Nephron (organoid): ENCODE measurements around the gene CSH2.
"Not testable (repeated sequence)": the region's sequence is repeated elsewhere in the genome, so short reads cannot be mapped to it uniquely, and the experiment has no call there.

ENCODE experiments used
- H3K27ac Mint-ChIP-seq, 3 experiments: 2 replicates each; pipeline ENCODE4 v1.8.0; 2020; ENCODE audit warnings: mixed read lengths in 3 of 3, mild to moderate bottlenecking in 2 of 3, moderate library complexity in 1 of 3
- H3K27me3 Mint-ChIP-seq: 2 replicates; pipeline ENCODE4 v1.8.0; 2021; ENCODE audit warnings: low read depth, mild to moderate bottlenecking, moderate library complexity, mixed read lengths
- H3K36me3 Mint-ChIP-seq: 2 replicates; pipeline ENCODE4 v1.8.0; 2020; ENCODE audit warnings: low read depth, mixed read lengths
- H3K4me1 Mint-ChIP-seq: 2 replicates; pipeline ENCODE4 v1.8.0; 2020; ENCODE audit warnings: mixed read lengths
- H3K4me3 Mint-ChIP-seq, 3 experiments: 2 replicates each; pipeline ENCODE4 v1.8.0; 2020; ENCODE audit warnings: mild to moderate bottlenecking in 3 of 3, mixed read lengths in 3 of 3, moderate library complexity in 2 of 3
- H3K9me3 Mint-ChIP-seq: 2 replicates; pipeline ENCODE4 v1.8.0; 2020; ENCODE audit warnings: mixed read lengths
- TF ChIP-seq, protein P1 (sequence below), 3 experiments: fragments of 200-600 bp; sonication (generic); IDR thresholded peaks; one replicate each; pipeline ENCODE4 v1.5.0; 2021; ENCODE audit warnings: antibody characterized with exemption in 3 of 3; ENCODE audit not compliant: unreplicated experiment in 3 of 3

The CSH2 gene

DNA sequence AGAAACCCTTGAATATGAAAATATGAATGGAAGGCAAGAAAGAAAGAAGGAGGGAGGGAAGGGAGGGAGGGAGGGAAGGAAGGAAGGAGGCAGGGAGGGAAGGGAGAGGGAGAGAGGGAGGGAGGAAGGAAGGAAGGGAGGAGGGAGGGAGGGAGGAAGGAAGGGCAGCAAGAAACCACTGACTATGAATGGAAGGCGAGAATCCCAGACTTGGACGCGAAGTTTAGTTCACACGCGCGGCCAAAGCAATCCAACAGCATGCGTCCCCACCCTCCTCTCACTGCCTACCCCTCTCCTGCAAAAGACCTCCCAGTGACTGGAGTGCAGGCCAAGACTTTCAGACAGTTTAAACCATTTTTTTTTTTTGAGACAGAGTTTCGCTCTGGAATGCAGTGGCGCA lies 23.1 kb downstream of the CSH2 start:
- Mint-ChIP-seq H3K4me3 (no peak overlapping the region), H3K9me3 (peaks cover 4% of the 10 kb centered on the region), H3K27ac (no peak overlapping the region), H3K36me3 (no peaks in the 10 kb centered on the region), H3K4me1 (peaks cover 5% of the 10 kb centered on the region), H3K27me3 (peaks cover 14% of the 10 kb centered on the region)
- TF ChIP-seq, protein P1, sequence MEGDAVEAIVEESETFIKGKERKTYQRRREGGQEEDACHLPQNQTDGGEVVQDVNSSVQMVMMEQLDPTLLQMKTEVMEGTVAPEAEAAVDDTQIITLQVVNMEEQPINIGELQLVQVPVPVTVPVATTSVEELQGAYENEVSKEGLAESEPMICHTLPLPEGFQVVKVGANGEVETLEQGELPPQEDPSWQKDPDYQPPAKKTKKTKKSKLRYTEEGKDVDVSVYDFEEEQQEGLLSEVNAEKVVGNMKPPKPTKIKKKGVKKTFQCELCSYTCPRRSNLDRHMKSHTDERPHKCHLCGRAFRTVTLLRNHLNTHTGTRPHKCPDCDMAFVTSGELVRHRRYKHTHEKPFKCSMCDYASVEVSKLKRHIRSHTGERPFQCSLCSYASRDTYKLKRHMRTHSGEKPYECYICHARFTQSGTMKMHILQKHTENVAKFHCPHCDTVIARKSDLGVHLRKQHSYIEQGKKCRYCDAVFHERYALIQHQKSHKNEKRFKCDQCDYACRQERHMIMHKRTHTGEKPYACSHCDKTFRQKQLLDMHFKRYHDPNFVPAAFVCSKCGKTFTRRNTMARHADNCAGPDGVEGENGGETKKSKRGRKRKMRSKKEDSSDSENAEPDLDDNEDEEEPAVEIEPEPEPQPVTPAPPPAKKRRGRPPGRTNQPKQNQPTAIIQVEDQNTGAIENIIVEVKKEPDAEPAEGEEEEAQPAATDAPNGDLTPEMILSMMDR (IDR thresholded peaks at IDR 0.05; ENCODE audit: unreplicated experiment in 3 of 3) = no peak

DNA sequence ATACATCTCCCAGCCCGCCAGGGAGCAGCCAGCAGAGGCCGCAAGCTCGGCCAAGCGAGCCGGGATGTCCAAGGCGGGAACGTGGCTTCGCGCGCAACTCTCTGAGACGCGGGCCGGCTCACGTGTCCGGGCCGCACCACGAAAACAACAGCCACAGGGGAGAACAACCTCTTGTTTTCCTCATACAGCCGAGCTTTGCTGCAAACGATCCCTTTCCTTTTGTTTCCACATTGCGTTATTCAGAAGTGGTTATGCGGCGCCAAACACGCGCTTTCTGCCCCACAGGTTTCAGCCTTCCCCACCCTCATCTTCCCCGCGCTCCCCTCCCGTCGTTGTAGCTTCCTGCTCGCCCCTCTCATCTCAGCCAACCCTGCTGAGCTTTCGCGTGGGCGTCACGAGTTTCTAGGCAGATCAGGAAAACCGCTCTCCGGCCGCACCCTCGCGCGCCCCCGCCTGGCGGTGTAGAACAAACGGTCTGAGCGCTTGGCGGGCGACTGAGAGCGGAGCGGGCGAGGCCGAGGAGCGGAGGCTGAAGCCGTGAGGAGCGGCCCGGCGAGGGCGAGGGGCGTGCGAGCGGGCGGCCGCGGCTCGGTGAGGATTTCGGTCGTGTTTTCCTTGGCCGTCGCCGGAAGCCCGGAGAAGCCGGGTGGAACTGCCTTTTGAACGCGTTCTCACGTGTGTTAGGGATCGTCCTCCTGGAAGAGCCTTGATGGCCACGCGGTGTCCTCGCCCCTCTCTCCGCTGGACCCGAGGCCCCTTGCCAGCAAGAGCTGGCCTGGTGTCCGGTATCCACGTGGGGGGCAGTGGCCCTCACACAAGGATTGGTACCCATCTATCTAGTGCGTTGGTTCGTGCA lies 24.4 kb downstream of the CSH2 start:
- no peaks in the 10 kb centered on the region for H3K36me3 Mint-ChIP-seq

DNA sequence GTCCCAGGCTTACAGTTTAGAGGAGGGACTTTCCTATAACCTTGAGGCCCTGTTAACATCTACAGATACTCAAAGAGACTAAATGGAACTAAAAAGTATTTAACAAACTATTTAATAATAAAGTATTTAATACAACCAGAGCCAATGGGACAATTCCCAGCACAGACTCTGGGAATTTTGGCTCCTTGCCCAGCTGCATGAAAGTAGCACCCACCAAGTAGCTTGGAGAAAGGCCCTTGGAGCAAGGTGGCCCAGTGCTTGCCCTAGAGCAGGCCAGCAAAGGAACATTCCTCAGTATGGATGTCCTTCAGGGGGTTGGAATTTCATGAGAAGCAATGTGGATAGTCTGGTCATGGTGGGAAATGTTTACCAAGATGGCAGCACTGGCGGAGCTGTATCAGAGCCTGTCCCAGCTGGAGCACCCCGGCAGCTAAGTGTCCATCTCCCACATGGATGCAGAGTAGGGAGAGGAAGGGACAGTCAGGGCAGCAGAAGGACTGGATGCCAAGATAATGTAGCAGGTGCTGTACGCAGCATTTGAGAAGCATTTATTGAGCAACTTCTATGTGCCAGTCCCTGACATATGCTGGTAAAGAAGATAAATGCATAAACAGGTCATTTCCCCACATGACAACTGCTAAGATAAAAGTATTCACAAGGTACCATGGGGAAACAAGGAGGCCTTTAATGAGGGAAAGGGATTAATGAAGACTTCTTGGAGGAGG lies 25.8 kb downstream of the CSH2 start:
- H3K27ac Mint-ChIP-seq = peak overlapping the region in 2 of 3 experiments; percentile 34 to 74
- H3K9me3 Mint-ChIP-seq = peaks cover 4% of the 10 kb centered on the region
- H3K36me3 Mint-ChIP-seq = no peaks in the 10 kb centered on the region
- peak overlapping the region; percentile 23 to 61 (median 26) for H3K4me3 Mint-ChIP-seq
- H3K27me3 Mint-ChIP-seq = peaks cover 4% of the 10 kb centered on the region
- H3K4me1 Mint-ChIP-seq = peaks cover 14% of the 10 kb centered on the region
- TF ChIP-seq, protein P1 (IDR thresholded peaks at IDR 0.05; ENCODE audit: unreplicated experiment in 3 of 3) = no peak

More for the DNA sequence above, 24.4 kb downstream of the CSH2 start:
- H3K27ac Mint-ChIP-seq = peak overlapping the region; percentile 79 to 92 (median 82)
- H3K27me3 Mint-ChIP-seq = peaks cover 4% of the 10 kb centered on the region
- H3K9me3 Mint-ChIP-seq = peaks cover 4% of the 10 kb centered on the region
- peak overlapping the region; percentile 69 to 84 (median 73) for H3K4me3 Mint-ChIP-seq
- peaks cover 9% of the 10 kb centered on the region for H3K4me1 Mint-ChIP-seq
- TF ChIP-seq, protein P1 (IDR thresholded peaks at IDR 0.05; ENCODE audit: unreplicated experiment in 3 of 3) = peak; percentile 51 to 70 (median 52)

DNA sequence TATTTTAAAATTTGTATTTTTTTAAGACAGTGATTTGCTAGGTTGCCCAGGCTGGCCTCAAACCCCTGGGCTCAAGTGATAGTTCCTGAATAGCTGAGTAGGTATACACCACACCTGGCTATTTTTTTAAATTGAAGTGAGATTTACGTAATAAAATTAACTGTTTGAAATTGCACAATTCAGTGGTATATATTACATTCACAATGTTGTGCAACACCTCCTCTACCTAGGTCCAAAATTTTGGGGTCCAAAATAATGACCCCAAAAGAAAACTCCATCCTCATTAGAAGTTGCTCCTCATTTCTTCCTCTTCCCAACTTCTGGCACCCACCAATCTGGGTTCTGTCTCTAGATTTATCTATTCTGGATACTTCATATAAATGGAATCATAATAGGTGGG lies 28.0 kb downstream of the CSH2 start:
- Mint-ChIP-seq H3K4me3 (peak overlapping the region; percentile 7 to 21 (median 11)), H3K36me3 (no peaks in the 10 kb centered on the region), H3K27me3 (peaks cover 4% of the 10 kb centered on the region), H3K4me1 (peaks cover 24% of the 10 kb centered on the region), H3K27ac (peak overlapping the region in 1 of 3 experiments; percentile 26), H3K9me3 (peaks cover 4% of the 10 kb centered on the region)
- TF ChIP-seq, protein P1 (IDR thresholded peaks at IDR 0.05; ENCODE audit: unreplicated experiment in 3 of 3) = no peak

DNA sequence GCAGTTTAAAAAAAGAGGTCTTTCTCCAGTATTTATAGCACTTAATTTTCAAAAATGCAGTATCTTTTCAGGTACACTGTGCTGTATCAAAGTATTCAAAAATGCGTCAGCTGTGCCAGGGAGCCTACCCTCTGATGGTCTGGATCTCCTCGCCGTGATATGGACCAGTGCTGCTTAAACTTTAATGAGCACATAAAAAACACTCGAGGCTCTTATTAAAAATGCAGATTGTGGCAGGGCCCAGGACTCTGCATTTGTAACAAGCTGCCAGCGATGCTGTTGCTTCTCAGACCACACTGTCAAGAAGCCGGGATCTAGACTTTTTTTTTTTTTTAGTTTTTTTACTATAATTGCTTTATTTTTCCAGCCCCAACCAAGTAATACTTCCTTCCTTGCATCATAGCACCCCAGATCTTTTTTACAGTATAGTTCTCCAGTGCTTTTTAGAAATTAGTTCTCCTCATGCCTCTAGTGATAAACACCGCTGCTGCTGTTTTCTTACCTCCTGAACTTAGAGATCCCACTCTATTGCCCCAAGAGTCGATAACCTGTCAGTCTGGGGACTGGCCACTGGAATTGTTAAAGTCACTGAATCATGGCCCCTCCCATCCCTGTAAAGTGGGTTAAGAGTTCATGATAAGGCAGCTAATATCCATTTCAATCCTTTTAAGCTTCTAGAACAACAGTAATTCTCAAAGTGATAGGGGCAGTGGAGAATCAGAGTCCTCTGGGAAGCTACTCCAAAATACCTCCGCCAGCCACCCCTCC lies 29.4 kb downstream of the CSH2 start:
- peaks cover 4% of the 10 kb centered on the region for H3K9me3 Mint-ChIP-seq
- peak overlapping the region; percentile 84 to 89 (median 89) for H3K4me3 Mint-ChIP-seq
- H3K27ac Mint-ChIP-seq = peak overlapping the region; percentile 80 to 99 (median 98)
- no peaks in the 10 kb centered on the region for H3K36me3 Mint-ChIP-seq
- peaks cover 31% of the 10 kb centered on the region for H3K4me1 Mint-ChIP-seq
- H3K27me3 Mint-ChIP-seq = peaks cover 3% of the 10 kb centered on the region
- TF ChIP-seq, protein P1 (IDR thresholded peaks at IDR 0.05; ENCODE audit: unreplicated experiment in 3 of 3) = no peak

DNA sequence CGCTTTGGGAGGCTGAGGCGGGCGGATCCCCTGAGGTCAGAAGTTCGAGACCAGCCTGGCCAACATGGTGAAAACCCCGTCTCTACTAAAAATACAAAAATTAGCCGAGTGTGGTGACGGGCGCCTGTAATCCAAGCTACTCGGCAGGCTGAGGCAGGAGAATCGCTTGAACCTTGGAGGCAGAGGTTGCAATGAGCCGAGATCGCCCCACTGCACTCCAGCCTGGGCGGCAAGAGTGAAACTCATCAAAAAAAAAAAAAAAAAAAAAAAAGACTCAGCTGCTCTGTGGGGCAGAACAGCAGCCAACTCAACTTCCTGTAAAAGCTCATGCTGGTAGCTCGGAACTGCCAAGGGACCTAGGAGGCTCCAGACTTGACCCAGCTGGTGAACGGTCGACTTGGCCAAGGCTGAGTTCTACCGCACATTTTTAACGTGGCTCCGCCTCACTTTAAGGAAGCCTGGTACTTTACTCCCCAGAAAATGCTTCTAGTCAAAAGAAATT lies 30.0 kb downstream of the CSH2 start:
- H3K9me3 Mint-ChIP-seq, H3K36me3 Mint-ChIP-seq, H3K27me3 Mint-ChIP-seq: not testable (repeated sequence)
- H3K27ac Mint-ChIP-seq = peak overlapping the region; percentile 80 to 99 (median 98)
- H3K4me3 Mint-ChIP-seq = peak overlapping the region; percentile 84 to 89 (median 89)
- H3K4me1 Mint-ChIP-seq = peaks cover 34% of the 10 kb centered on the region
